MM.1S (cell line): ENCODE results near the gene CD96.
"Not testable (repeated sequence)": the region's sequence is repeated elsewhere in the genome, so short reads cannot be mapped to it uniquely, and the experiment has no call there.

ENCODE experiments used
- DNase-seq: peaks from one replicate; pipeline ENCODE4 v3.0.0-alpha.2; 2015
- H2AFZ ChIP-seq: fragments of 300-600 bp; sonication (generic); 2 replicates; pipeline ENCODE4 v1.6.0; 2016; ENCODE audit warnings: antibody characterized with exemption, low read length
- H3F3A ChIP-seq: fragments of 300-600 bp; sonication (generic); 2 replicates; pipeline ENCODE4 v1.6.1; 2016; ENCODE audit warnings: mild to moderate bottlenecking, antibody characterized with exemption, low read length, moderate library complexity, mixed read lengths; ENCODE audit not compliant: insufficient read depth
- H3K27ac ChIP-seq: fragments of 300-600 bp; sonication (generic); 2 replicates; pipeline ENCODE4 v1.5.1; 2016; ENCODE audit warnings: mild to moderate bottlenecking, low read length
- H3K27me3 ChIP-seq: fragments of 300-600 bp; sonication (generic); replicated peaks from 2 replicates; pipeline ENCODE4 v1.6.0; 2016; ENCODE audit warnings: low read length; ENCODE audit not compliant: insufficient read depth
- H3K36me3 ChIP-seq: fragments of 300-600 bp; sonication (generic); replicated peaks from 2 replicates; pipeline ENCODE4 v1.6.1; 2016; ENCODE audit warnings: mild to moderate bottlenecking, low read length, mixed read lengths; ENCODE audit not compliant: insufficient read depth
- H3K4me1 ChIP-seq: fragments of 300-600 bp; sonication (generic); 2 replicates; pipeline ENCODE4 v1.6.1; 2016; ENCODE audit warnings: low read length, mixed read lengths
- H3K4me2 ChIP-seq: fragments of 300-600 bp; sonication (generic); 2 replicates; pipeline ENCODE4 v1.6.0; 2016; ENCODE audit warnings: low read depth, low read length
- H3K4me3 ChIP-seq: fragments of 300-600 bp; sonication (generic); 2 replicates; pipeline ENCODE4 v1.5.1; 2016; ENCODE audit warnings: low read length, mixed read lengths
- H3K79me2 ChIP-seq: fragments of 300-600 bp; sonication (generic); 2 replicates; pipeline ENCODE4 v1.6.1; 2016; ENCODE audit warnings: mixed run types, low read length, mixed read lengths
- H3K9ac ChIP-seq: fragments of 300-600 bp; sonication (generic); 2 replicates; pipeline ENCODE4 v1.6.1; 2016; ENCODE audit warnings: low read length, mixed read lengths
- H3K9me2 ChIP-seq: fragments of 300-600 bp; sonication (generic); replicated peaks from 2 replicates; pipeline ENCODE4 v1.6.1; 2016; ENCODE audit warnings: mild to moderate bottlenecking, low read length, mixed read lengths; ENCODE audit not compliant: insufficient read depth
- H3K9me3 ChIP-seq: fragments of 300-600 bp; sonication (generic); replicated peaks from 2 replicates; pipeline ENCODE4 v1.6.1; 2016; ENCODE audit warnings: mild to moderate bottlenecking, low read length, mixed read lengths; ENCODE audit not compliant: insufficient read depth
- H4K20me1 ChIP-seq: fragments of 300-600 bp; sonication (generic); 2 replicates; pipeline ENCODE4 v1.6.1; 2016; ENCODE audit warnings: mild to moderate bottlenecking, low read length, moderate library complexity, mixed read lengths; ENCODE audit not compliant: insufficient read depth
- EZH2 ChIP-seq: fragments of 300-600 bp; sonication (generic); optimal IDR thresholded peaks from 2 replicates; pipeline ENCODE3; 2017; ENCODE audit warnings: low read depth, mild to moderate bottlenecking, antibody characterized with exemption, low read length, mixed read lengths
- EZH2phosphoT487 ChIP-seq: fragments of 300-600 bp; sonication (generic); IDR thresholded peaks from 2 replicates; pipeline ENCODE4 v1.6.1; 2018; ENCODE audit warnings: antibody characterized with exemption, low read length
- TF ChIP-seq, protein P1 (sequence below): fragments of 300-600 bp; sonication (generic); IDR thresholded peaks from 2 replicates; pipeline ENCODE4 v1.5.1; 2016; ENCODE audit warnings: antibody characterized with exemption, low read length, mixed read lengths

The CD96 gene

DNA sequence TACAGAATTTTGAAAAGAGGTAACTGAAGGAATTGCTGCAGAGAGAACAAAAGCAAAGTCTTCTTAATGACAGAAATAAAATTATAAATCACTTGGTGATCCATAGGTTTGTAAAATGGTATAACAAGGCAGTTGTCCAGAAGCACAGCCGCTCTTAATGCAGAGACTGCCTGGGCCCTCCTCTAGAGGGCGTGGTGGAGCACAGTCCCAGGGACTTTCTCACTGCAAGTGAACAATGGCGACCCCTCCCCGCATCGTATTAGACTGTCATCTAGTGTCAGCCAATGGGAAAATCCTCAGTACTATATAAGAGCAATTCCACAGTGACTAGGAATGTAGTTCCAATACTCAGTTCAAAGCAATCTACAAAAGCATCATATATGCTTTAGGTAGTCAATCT lies 79.5 kb downstream of the CD96 start:
- no peaks in the 10 kb centered on the region for H3K9me3 ChIP-seq
- DNase-seq: no peak
- H3K4me1 ChIP-seq: no peaks in the 10 kb centered on the region
- no peak overlapping the region for H3K4me3 ChIP-seq
- H4K20me1 ChIP-seq: no peaks in the 10 kb centered on the region
- no peaks in the 10 kb centered on the region for H3K79me2 ChIP-seq
- no peaks in the 10 kb centered on the region for H3K36me3 ChIP-seq
- H3K9me2 ChIP-seq: no peaks in the 10 kb centered on the region
- no peak overlapping the region for H3K4me2 ChIP-seq
- H3K9ac ChIP-seq: no peak overlapping the region
- TF ChIP-seq EZH2: no peak
- TF ChIP-seq, protein P1, sequence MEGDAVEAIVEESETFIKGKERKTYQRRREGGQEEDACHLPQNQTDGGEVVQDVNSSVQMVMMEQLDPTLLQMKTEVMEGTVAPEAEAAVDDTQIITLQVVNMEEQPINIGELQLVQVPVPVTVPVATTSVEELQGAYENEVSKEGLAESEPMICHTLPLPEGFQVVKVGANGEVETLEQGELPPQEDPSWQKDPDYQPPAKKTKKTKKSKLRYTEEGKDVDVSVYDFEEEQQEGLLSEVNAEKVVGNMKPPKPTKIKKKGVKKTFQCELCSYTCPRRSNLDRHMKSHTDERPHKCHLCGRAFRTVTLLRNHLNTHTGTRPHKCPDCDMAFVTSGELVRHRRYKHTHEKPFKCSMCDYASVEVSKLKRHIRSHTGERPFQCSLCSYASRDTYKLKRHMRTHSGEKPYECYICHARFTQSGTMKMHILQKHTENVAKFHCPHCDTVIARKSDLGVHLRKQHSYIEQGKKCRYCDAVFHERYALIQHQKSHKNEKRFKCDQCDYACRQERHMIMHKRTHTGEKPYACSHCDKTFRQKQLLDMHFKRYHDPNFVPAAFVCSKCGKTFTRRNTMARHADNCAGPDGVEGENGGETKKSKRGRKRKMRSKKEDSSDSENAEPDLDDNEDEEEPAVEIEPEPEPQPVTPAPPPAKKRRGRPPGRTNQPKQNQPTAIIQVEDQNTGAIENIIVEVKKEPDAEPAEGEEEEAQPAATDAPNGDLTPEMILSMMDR: peak; percentile 27
- no peaks in the 10 kb centered on the region for H3F3A ChIP-seq
- H3K27me3 ChIP-seq: no peaks in the 10 kb centered on the region
- H3K27ac ChIP-seq: no peak overlapping the region
- no peak overlapping the region for H2AFZ ChIP-seq

DNA sequence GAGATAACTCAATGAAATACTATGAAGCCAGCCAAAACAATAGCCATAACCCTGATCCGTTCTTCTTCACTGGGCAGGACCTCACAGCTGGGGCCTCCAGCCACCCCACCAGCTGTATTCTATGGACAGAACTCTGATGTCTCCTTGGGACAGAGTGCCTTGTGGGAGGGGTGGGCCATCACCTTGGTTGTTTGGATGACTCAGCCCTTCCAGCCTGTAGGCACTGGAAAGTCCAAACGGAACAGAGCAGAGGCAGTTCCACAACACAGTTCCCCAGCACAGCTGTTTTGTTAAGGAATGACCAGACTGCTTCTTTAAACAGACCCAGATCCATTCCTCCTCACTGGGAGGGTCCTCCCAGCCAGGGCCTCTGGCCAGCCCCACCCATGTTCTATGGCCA lies 85.1 kb downstream of the CD96 start:
- H3K9me2 ChIP-seq: no peaks in the 10 kb centered on the region
- TF ChIP-seq EZH2phosphoT487: no peak
- TF ChIP-seq, protein P1: no peak
- TF ChIP-seq EZH2: no peak

DNA sequence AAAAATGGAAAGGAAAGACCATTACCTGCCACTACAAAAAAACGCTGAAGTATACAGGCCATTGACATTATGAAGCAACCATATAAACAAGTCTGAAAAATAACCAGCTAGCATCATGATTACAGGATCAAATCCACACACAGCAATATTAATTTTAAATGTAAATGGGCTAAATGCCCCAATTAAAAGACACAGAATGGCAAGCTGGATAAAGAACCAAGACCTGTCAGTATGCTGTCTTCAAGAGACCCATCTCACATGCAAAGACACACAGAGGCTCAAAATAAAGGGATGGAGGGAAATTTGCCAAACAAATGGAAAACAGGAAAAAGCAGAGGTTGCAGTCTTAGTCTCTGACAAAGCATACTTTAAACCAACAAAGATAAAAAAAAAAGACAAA lies 87.0 kb downstream of the CD96 start:
- not testable (repeated sequence) for H3K4me1 ChIP-seq, H3F3A ChIP-seq, DNase-seq, H3K79me2 ChIP-seq, H3K27me3 ChIP-seq, H2AFZ ChIP-seq, H3K4me3 ChIP-seq, H3K9me3 ChIP-seq, H3K9ac ChIP-seq, H3K27ac ChIP-seq, H3K9me2 ChIP-seq, H4K20me1 ChIP-seq, H3K4me2 ChIP-seq, H3K36me3 ChIP-seq

More for the DNA sequence above, 85.1 kb downstream of the CD96 start:
- Histone ChIP-seq H3K79me2 (no peaks in the 10 kb centered on the region), H4K20me1 (no peaks in the 10 kb centered on the region), H3K36me3 (no peaks in the 10 kb centered on the region), H3K27me3 (no peaks in the 10 kb centered on the region), H3K9ac (no peak overlapping the region), H3K27ac (no peak overlapping the region), H3F3A (no peaks in the 10 kb centered on the region), H3K4me1 (no peaks in the 10 kb centered on the region), H2AFZ (no peak overlapping the region), H3K4me3 (no peak overlapping the region), H3K4me2 (no peak overlapping the region), H3K9me3 (no peaks in the 10 kb centered on the region; the same call in 1 of the 2 replicates)
- DNase-seq: no peak

DNA sequence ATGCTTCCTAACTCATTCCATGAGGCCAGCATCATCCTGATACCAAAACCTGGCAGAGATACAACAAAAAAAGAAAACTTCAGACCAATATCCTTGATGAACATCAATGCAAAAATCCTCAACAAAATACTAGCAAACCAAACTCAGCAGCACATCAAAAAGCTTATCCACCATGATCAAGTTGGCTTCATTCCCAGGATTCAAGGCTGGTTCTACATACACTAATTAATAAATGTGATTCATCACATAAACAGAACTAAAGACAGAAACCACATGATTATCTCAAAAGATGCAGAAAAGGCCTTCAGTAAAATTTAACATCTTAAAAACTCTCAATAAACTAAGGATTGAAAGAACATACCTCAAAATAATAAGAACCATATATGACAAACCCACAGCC lies 88.6 kb downstream of the CD96 start:
- H3F3A ChIP-seq, H2AFZ ChIP-seq, H4K20me1 ChIP-seq, H3K27me3 ChIP-seq, H3K4me3 ChIP-seq, H3K27ac ChIP-seq, H3K36me3 ChIP-seq, H3K9ac ChIP-seq, DNase-seq, H3K4me2 ChIP-seq, H3K9me2 ChIP-seq, H3K4me1 ChIP-seq, H3K9me3 ChIP-seq, H3K79me2 ChIP-seq: not testable (repeated sequence)
